GM18873 (cell line): ENCODE measurements around the gene MYLK4.
"Not testable (repeated sequence)": the region's sequence is repeated elsewhere in the genome, so short reads cannot be mapped to it uniquely, and the experiment has no call there.

Experiments
- ATAC-seq: cut with Tn5 transposase; IDR thresholded peaks from one replicate; pipeline ENCODE4 v1.9.1; 2021; ENCODE audit warnings: mild to moderate bottlenecking, moderate library complexity, moderate number of reproducible peaks; ENCODE audit not compliant: unreplicated experiment, low FRiP score

The MYLK4 gene

DNA sequence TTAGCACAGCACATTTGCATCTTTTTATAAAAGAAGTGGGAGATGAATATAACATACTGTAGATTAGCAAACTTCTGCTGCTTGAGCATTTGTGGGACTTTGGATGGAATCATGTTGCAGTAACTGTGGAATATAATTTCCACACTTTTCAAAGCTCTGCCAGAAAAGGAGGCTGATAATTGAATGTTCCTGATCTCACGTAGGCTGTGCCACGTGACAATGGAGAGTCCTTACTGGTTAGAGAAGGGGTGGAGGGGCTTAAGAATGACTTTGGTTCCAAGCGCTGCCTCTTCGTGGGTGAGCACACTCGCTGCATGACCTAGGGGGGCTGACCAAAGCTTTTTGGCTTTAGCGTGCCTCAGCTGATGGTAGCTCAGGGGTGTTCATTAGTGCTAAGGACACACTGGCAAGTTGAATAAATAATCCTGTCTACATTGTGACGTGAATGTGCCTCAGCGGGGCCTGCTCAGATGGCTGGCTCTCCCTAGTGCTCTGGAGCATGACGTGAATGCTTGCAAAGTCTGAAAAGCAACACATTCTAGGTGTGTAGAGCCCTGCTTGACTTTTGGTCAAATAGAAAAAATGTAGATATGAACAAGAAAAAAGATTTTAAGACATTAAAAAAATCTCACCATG is 29.5 kb upstream of the MYLK4 start:
- no peak for ATAC-seq

DNA sequence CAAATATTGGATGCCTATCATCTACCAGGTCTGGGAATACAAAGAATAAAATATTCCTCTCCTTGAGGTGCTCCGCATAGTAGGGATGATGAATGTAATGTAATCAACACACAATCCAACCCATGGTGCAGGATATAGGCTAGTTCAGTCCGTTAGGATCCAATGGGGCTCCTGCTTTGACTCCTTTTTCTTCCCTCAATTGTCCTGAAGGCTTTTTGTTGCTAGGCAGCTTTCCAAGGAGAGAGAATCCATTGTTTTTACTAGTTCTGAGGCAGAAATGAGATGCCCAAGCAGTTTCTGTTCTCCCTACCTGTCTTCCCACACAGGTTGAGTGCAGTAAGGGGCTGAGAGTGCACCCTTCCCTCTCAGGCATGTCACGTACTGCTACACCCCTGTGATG is 26.5 kb upstream of the MYLK4 start:
- no peak for ATAC-seq

DNA sequence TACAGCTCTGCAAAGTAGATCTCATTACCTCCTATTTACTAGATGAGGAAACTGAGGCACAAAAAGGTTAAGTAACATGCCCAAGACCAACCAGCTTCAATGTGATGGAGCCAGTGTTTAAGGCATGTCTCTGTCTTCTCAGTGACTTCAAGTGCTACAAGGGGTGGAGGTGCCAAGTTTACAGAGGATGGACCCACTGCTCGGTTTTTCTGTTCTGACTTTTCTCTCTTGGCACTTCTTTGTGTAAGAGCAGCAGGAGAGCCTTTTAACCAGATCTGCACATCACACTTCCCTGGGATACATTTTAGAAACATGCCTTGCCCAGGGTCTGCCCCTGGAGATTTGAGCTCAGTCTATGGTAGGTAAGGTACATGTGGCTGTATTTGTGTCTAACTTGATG is 24.3 kb upstream of the MYLK4 start:
- no peak for ATAC-seq

DNA sequence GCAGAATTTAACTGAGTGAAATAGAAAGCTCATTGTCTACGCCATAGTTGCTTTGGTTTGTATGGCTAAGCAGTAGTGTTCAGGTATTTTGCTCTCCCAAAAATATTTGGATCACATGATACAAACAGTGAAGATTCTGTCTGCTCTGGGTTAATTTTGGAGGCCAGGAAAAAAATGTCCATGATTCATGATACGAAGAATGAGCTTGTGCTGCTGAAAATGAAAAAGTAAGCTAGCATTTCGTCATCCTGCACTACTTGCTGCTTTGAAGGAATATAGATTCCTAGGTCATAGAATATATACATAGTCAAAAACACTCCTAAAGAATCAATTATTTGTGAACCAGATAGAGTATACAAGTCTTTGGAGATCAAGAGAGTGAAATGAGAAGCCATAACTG is 22.7 kb upstream of the MYLK4 start:
- no peak for ATAC-seq

DNA sequence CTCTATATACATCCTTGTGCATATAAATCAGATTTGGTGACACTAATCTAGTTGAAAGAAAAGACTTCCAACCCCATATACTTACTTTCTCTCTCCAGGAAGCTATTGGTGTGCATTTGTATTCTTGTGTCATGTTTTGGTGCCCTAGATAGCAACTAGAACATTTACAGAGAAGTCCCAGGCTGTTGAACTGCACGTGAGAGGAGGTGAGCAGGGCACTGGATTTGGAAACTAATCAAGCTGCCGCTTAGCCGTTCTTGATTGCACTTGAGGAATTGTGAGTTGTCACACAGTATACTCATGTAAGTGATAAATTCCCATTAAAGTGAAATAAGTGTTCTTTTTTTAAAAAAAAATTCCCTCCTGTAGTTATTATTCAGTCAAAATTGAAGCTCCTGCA is 22.1 kb upstream of the MYLK4 start:
- ATAC-seq = no peak

DNA sequence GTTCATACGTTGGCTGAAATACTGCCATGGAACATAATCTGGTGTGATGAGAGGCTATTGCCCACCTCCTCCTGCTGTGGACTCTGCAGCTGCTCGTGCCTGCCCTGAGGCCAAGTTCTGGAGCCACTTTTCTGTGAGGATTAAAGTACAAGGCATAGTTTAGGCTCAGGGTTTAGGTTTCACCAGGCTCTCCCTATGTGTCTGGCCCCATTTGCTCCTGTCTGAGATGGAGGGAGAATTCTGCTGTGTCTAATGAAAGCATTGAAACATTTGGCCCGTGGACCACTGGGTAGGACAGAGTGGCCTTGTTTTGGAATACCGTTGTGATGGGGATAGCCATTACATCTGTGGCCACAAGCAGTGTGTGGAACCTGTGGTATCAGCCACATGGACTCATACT is 20.4 kb upstream of the MYLK4 start:
- no peak for ATAC-seq

DNA sequence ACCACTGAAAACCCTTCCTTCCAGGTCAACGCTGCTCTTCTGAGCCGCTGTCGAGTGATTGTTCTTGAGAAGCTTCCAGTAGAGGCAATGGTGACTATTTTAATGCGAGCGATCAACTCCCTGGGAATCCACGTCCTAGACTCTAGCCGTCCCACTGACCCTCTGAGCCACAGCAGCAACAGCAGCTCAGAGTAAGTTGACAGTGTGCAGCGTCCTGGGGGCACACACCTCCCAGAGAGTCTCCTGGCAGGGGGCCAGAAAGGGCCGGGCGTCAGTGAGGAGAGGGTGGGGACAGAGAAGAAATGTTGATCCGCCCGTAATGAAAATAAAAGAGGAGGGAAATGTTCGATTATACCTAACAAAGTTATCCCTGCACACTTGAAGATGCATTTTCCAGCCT is 19.4 kb upstream of the MYLK4 start:
- ATAC-seq = no peak

DNA sequence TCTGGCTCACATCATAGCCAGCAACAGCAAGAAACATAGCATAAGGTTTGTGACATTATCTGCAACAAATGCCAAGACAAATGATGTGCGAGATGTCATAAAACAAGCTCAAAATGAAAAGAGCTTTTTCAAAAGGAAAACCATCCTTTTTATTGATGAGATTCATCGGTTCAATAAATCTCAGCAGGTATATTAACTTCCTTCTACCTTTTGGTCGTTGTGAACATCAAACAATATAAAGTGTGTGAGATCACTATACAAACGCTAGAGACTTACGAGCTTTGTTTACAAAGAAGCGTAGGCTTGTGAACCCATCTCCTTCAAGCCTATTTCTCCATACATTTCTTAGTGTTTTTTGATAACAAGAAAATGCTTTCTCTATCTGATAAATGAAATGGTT is 18.0 kb upstream of the MYLK4 start:
- ATAC-seq = no peak

DNA sequence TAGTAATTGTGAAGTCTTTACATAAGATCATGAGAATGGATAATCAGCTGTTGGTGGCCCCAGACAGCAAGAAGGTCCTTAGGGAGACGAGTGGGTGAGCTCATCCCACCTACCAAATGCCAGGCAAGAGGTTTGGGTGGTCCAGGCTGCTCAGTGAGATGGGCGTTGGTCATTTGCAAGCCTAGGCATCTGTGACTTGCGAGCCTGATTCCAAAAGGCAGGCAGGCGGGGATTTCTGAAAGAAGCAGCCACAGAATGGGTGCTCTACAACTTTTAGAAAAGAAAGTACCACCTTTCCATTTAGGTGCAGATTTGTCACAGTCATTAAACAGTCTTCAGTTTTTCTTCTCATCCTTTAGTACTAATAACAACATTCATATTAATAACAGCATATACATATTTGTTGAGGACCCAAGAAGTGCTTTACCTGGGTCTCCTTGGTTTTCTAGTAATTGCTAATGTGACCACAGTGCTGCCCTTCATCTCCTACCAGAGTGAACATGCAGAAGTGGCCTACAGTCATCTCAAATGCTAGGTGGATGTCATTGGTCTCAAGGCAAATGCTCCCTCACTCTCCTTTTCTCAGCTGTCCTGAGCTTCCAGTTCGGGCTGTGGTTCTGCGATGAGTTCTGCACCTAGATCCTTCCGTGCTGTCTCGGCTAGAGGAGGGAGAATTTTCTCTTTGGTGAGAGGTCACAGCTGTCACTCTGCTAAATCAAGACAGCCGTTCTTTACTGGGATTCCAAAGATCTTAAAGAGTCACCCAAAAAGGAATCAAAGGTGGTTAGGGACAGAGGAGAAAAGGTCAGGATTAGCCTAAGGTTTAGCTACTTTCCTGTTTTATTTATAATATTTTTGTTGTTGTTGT is 17.2 kb upstream of the MYLK4 start:
- no peak for ATAC-seq

DNA sequence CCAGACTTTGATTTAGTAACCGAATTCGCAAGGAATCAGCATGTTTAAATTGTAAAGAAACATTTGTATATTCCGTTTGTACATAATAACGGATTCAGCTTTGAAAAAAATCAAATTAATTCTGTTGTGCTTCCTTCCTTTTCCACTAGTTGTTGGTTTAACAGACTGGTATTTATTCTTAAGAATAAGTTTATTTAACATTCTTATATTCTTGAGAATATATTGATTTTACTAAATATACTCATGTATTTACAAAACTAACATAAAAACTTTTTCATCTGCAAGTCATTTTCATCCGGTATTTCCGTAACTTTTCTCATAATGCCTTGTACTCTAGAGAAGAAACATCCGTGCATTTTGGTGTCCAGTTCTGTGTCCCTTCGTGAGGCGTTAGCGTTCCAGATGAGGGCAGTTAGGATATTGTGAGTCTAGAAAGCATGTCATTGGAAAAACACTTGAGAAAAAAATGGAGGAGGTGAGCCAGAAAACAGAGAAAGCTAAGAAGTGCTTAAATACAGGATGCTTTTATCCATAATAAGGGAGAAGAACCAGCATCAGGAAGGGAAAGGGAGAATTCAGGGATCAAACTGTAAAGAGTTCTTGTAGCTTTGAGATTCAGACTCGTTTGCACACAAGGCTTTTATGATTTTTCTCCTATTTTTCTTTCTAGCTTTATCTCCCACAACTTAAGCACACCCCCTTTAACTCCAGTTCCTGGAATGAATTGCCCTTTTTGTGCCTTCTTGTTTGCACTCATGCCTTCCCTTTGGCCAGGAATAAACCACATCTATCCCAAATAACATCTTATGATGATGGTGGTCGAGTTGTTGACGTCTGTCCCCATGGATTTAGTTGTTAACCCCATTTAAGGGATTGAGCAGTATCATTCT is 16.3 kb upstream of the MYLK4 start:
- no peak for ATAC-seq

DNA sequence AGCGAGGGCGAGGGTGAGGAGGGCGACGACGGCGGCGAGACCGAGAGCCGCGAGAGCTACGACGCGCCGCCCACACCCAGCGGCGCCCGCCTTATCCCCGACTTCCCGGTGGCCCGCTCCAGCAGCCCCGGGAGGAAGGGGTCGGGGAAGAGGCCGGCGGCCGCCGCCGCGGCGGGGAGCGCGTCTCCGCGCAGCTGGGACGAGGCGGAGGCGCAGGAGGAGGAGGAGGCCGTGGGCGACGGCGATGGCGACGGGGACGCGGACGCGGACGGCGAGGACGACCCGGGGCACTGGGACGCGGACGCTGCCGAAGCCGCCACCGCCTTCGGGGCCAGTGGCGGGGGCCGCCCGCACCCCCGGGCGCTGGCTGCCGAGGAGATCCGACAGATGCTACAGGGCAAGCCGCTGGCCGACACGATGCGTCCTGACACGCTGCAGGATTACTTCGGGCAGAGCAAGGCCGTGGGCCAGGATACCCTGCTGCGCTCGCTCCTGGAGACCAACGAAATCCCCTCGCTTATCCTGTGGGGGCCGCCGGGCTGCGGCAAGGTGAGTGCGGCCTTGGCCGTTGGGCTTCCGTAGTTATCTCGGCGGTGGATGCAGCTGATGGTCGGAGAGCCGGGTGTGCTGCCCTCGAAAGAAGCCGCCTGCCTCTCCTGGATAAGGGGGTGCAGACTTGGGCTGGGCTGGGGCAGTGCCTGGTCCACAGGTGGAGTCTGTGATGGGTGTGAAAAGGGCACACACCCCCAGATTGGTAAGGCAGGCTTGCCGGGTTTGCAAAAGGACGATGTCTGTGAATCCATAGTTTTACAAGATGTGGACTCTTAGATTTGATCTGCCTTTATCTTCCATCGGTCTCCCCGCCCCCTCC is 15.4 kb upstream of the MYLK4 start:
- no peak for ATAC-seq

DNA sequence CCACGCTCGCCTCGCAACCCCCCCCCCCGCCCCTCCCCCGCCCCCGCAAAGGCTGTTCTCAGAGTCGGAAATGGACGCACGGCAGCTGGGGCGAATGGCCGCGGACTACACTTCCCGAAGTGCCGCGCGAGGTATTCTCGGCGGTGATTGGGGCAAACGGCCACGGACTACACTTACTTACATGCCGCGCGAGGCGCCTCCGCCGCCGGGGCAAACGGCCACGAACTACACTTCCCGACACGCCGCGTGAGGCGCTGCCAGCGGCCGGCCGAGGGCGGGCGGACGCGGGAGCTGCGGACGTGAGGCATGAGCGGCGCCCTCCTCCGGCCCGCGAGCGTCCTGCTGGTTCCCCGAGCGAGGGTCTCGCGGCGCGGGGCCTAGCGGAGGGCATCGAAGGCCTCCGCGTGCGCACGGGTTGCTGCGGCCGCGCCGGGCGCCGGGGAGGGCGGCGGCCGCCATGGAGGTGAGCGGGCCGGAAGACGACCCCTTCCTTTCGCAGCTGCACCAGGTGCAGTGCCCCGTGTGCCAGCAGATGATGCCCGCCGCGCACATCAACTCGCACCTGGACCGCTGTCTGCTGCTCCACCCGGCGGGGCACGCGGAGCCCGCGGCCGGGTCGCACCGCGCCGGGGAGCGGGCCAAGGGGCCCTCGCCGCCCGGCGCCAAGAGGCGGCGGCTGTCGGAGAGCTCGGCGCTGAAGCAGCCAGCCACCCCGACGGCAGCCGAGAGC is 14.6 kb upstream of the MYLK4 start, which contains the start of gene WRNIP1:
TSS of gene WRNIP1 (plus strand) at position 228 of the 730 bp plus-strand sequence. CDS start at position 458, 230 bp downstream.
- peak; percentile 86 for ATAC-seq

DNA sequence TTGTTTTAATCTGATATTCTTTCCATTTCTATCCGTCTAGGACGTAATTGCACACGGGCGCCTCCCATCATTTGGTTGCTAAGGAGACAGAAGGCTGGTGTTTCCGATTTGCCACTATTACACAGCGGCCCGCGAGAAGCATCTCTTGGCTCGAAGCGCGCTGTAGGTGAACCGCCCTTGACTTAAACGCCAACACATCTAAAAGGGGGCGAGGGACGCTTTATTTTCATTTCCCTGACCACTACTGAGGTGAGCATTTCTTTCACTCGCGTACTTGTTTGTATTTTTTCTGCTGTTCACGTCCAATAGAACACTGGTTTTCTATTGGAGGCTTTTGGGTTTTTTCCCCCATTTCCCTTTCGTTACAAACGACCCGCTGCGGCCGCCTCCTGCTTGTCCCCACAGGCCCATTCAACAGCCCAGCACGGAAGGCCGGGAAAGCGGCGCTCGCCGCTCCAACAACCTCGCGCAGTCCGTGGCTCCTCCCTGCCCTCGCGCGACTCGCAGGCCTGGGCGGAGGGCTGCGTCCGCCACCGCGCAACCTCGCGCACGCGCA is 14.0 kb upstream of the MYLK4 start:
- peak; percentile 43 for ATAC-seq

DNA sequence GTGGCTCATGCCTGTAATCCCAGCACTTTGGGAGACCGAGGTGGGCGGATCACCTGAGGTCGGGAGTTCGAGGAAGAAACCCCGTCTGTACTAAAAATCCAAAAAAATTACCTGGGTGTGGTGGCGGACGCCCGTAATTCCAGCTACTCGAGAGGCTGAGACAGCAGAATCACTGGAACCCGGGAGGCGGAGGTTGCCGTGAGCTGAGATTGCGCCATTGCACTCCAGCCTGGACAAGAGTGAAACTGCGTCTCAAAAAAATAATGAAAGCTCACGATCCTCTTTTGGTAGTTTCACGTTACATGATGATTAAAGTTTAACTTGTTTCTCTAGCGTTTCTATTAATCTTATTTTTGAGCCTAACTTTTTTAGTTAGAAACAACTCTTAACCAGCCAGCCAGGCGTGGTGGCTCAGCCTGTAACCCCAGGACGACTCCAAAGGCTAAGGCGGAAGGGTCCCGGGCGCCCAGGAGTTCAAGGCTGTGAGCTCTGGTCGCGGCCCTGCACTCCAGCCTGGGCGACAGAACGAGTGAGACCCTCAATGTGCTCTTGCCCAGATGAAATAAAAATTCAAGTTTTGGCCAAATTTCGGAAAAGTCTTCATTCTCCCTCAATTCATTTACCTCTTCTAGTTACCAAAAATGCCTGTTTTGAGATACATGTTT is 13.3 kb upstream of the MYLK4 start:
- ATAC-seq = no peak

DNA sequence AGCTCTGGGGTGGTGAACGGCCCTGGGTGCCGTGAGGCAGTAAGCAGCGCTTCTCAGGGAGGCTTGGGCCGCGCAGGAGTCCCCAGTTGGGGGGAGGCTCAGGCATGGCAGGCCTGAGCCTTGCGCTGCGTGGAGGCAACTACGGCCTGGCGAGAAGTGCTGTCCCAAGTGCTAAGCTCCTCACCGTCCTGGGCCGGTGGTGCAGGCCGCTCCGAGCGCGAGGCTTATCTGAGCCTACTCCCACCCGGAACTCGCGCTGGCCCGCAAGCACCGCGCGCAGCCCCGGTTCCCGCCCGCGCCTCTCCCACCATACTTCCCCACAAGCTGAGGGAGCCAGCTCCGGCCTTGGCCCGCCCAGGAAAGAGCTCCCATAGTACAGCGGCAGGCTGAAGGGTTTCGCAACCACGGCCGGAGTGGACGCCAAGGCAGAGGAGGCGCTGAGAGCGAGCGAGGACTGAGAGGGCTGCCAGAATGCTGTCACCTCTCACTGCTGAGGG is 12.7 kb upstream of the MYLK4 start:
- no peak for ATAC-seq

DNA sequence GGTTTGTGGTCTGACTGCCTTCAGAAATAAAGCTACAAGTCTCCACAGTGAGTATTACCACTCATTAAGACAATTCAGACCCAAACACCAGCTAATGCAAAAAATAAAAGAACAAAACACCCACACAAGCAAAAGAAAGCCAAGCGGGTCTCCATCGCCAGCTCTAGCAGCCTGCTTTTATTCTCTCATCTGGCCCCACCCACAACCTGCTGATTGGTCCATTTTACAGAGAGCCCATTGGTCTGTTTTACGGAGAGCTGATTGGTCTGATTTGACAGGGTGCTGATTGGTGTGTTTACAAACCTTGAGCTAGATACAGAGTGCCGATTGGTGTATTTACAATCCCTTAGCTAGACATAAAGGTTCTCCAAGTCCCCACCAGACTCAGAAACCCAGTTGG is 12.1 kb upstream of the MYLK4 start:
- not testable (repeated sequence) for ATAC-seq

DNA sequence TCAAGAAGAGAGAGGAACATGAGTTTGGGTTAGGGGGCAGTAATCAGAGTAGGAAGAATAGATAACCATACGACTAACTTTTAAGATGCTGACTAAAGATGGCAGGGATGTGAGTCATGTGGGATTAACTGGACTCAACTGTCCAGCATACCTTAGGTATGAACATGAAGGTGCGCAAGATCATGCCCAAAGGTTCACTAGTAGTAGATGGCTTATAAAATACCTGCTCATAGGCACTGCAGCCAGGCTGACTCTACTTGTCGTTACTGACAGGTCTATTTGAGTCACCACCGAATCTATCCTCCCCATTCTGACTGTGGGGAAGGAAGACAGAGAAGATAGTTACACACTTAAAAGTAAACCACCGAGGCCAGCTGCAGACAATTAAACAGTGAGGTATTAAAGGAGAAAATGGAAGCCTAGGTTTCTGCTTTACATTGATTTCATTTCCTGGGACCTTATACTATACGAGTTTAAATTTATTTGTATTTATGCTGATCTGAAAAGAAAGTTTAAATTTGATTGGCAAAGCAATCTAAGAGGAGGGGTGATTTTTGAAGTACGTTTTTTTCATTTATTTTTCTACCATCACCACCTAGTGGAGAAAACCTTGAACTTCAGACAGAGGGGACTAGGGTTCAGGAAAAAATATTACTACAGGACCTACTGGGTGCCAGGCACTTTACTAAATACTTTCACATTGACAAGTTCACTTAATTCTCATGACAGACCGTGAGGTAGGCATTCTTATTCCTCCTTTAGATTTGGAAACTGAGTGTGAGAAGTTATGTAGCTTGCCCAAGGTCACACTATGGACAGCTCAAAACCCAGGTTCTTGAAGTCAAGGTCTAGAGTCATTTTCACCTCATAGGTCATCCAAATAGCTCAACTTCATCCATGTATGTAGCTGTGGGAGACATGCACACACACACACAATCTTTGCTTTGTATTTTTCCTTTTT is 10.4 kb upstream of the MYLK4 start:
- ATAC-seq = no peak
